Neural cell (in vitro differentiated cells): ENCODE data around the gene CLEC18A. TPM values are rescaled to one million over a fixed set of nuclear protein-coding genes. Genes with fewer than 3 reads are reported as not detected.
"Not testable (repeated sequence)": the region's sequence is repeated elsewhere in the genome, so short reads cannot be mapped to it uniquely, and the experiment has no call there.

ENCODE experiments used
- H2AFZ ChIP-seq: fragments of 200-600, 300-800 bp; sonication (generic), shearing (Covaris generic); 2 replicates; pipeline ENCODE4 v1.6.0; 2014; ENCODE audit warnings: low read depth, mild to moderate bottlenecking, antibody characterized with exemption, low read length, moderate library complexity
- H3F3A ChIP-seq: fragments of 200-600 bp; shearing (Covaris generic); 2 replicates; pipeline ENCODE4 v1.6.1; 2016; ENCODE audit warnings: mild to moderate bottlenecking, moderate library complexity, mixed read lengths, antibody characterized with exemption, low read length; ENCODE audit not compliant: insufficient read depth, poor library complexity, severe bottlenecking
- H3K27ac ChIP-seq: fragments of 200-600, 300-800 bp; sonication (generic), shearing (Covaris generic); 2 replicates; pipeline ENCODE4 v1.5.1; 2014; ENCODE audit warnings: mild to moderate bottlenecking, low read length, moderate library complexity
- H3K27me3 ChIP-seq: fragments of 300-800, 200-600 bp; sonication (generic), shearing (Covaris generic); 2 replicates; pipeline ENCODE4 v1.6.0; 2014; ENCODE audit warnings: mild to moderate bottlenecking, low read depth, low read length, moderate library complexity; ENCODE audit not compliant: insufficient read depth
- H3K36me3 ChIP-seq: fragments of 300-800, 200-600 bp; sonication (generic), shearing (Covaris generic); 2 replicates; pipeline ENCODE4 v1.5.1; 2014; ENCODE audit warnings: mild to moderate bottlenecking, antibody characterized with exemption, low read length, moderate library complexity; ENCODE audit not compliant: insufficient read depth
- H3K4me2 ChIP-seq: fragments of 300-800, 200-600 bp; sonication (generic), shearing (Covaris generic); 2 replicates; pipeline ENCODE4 v1.6.0; 2014; ENCODE audit warnings: mild to moderate bottlenecking, low read length
- H3K4me3 ChIP-seq: fragments of 300-800, 200-600 bp; sonication (generic), shearing (Covaris generic); 2 replicates; pipeline ENCODE4 v1.5.1; 2014; ENCODE audit warnings: mild to moderate bottlenecking, low read length, moderate library complexity
- H3K79me2 ChIP-seq: fragments of 200-600 bp; shearing (Covaris generic); replicated peaks from 2 replicates; pipeline ENCODE4 v1.6.0; 2014; ENCODE audit warnings: mild to moderate bottlenecking, low read length, moderate library complexity; ENCODE audit not compliant: insufficient read depth
- H3K9ac ChIP-seq: fragments of 300-800, 200-600 bp; sonication (generic), shearing (Covaris generic); 2 replicates; pipeline ENCODE4 v1.6.1; 2016; ENCODE audit warnings: mild to moderate bottlenecking, low read length, mixed read lengths
- H3K9me2 ChIP-seq: fragments of 200-600 bp; shearing (Covaris generic); 2 replicates; pipeline ENCODE4 v1.6.1; 2016; ENCODE audit warnings: mild to moderate bottlenecking, low read length, mixed read lengths; ENCODE audit not compliant: insufficient read depth
- H3K9me3 ChIP-seq: fragments of 200-600, 300-800 bp; sonication (generic), shearing (Covaris generic); 2 replicates; pipeline ENCODE4 v1.6.1; 2016; ENCODE audit warnings: mild to moderate bottlenecking, mixed run types, low read length, moderate library complexity, mixed read lengths
- H4K20me1 ChIP-seq: fragments of 200-600 bp; shearing (Covaris generic); 2 replicates; pipeline ENCODE4 v1.6.1; 2016; ENCODE audit warnings: mild to moderate bottlenecking, mixed run types; ENCODE audit not compliant: insufficient read depth
- polyA plus RNA-seq: library from polyadenylated mRNA; depleted of rRNA; stranded (reverse); fragments of >200 nt; gene quantifications from 2 replicates; pipeline ENCODE4 v1.2.3, GENCODE V29; 2014

CLEC18A gene
- polyA plus RNA-seq, 1 donor from 2014 or later: 2.0 TPM

- H3K9ac ChIP-seq, H3K9me3 ChIP-seq, H3K79me2 ChIP-seq, H3K9me2 ChIP-seq, H4K20me1 ChIP-seq, H3K36me3 ChIP-seq, H2AFZ ChIP-seq, H3F3A ChIP-seq, H3K4me2 ChIP-seq, H3K27ac ChIP-seq, H3K4me3 ChIP-seq, H3K27me3 ChIP-seq: not testable (repeated sequence)
Measured at GRCh38 chr16:69954241-69954640, 3.1 kb downstream of the CLEC18A start.

- not testable (repeated sequence) for H3K9me2 ChIP-seq, H3K4me3 ChIP-seq, H4K20me1 ChIP-seq, H3F3A ChIP-seq, H3K27me3 ChIP-seq, H3K36me3 ChIP-seq, H2AFZ ChIP-seq, H3K79me2 ChIP-seq, H3K27ac ChIP-seq, H3K4me2 ChIP-seq, H3K9me3 ChIP-seq, H3K9ac ChIP-seq
Measured at GRCh38 chr16:69963312-69963711, 12.2 kb downstream of the CLEC18A start.

GRCh38 chr16:69964960-69965660 lies 14.0 kb downstream of the CLEC18A start:
- not testable (repeated sequence) for H3K4me3 ChIP-seq, H3K4me2 ChIP-seq, H3K9me2 ChIP-seq, H3K27ac ChIP-seq, H3K9me3 ChIP-seq, H4K20me1 ChIP-seq, H3K36me3 ChIP-seq, H3K9ac ChIP-seq, H3K27me3 ChIP-seq, H3K79me2 ChIP-seq, H3F3A ChIP-seq, H2AFZ ChIP-seq

GRCh38 chr16:69965661-69966054 lies 14.5 kb downstream of the CLEC18A start:
- not testable (repeated sequence) for H3K79me2 ChIP-seq, H2AFZ ChIP-seq, H3K4me2 ChIP-seq, H3K9ac ChIP-seq, H3K4me3 ChIP-seq, H3K27ac ChIP-seq, H3F3A ChIP-seq, H3K9me2 ChIP-seq, H3K9me3 ChIP-seq, H4K20me1 ChIP-seq, H3K27me3 ChIP-seq, H3K36me3 ChIP-seq

- H4K20me1 ChIP-seq, H3K36me3 ChIP-seq, H3K9me2 ChIP-seq, H3K27me3 ChIP-seq, H3K4me2 ChIP-seq, H3K9ac ChIP-seq, H3K79me2 ChIP-seq, H3F3A ChIP-seq, H2AFZ ChIP-seq, H3K9me3 ChIP-seq, H3K27ac ChIP-seq, H3K4me3 ChIP-seq: not testable (repeated sequence)
Measured at GRCh38 chr16:69967688-69968087, 16.6 kb downstream of the CLEC18A start.

- not testable (repeated sequence) for H3K9me3 ChIP-seq, H3K9me2 ChIP-seq, H3K27ac ChIP-seq, H3K79me2 ChIP-seq, H4K20me1 ChIP-seq, H3K4me2 ChIP-seq, H3K4me3 ChIP-seq, H3K27me3 ChIP-seq, H3F3A ChIP-seq, H3K9ac ChIP-seq, H2AFZ ChIP-seq, H3K36me3 ChIP-seq
Measured at GRCh38 chr16:69968125-69968524, 17.0 kb downstream of the CLEC18A start.

GRCh38 chr16:69969657-69970056 lies 18.5 kb downstream of the CLEC18A start:
- not testable (repeated sequence) for H3F3A ChIP-seq, H2AFZ ChIP-seq, H3K9me3 ChIP-seq, H3K79me2 ChIP-seq, H3K36me3 ChIP-seq, H3K9ac ChIP-seq, H3K4me3 ChIP-seq, H3K27me3 ChIP-seq, H3K9me2 ChIP-seq, H3K27ac ChIP-seq, H4K20me1 ChIP-seq, H3K4me2 ChIP-seq

- not testable (repeated sequence) for H3K9me3 ChIP-seq, H3K36me3 ChIP-seq, H3K27ac ChIP-seq, H4K20me1 ChIP-seq, H3K27me3 ChIP-seq, H3K9ac ChIP-seq, H3F3A ChIP-seq, H3K4me3 ChIP-seq, H3K4me2 ChIP-seq, H2AFZ ChIP-seq, H3K9me2 ChIP-seq, H3K79me2 ChIP-seq
Measured at GRCh38 chr16:69972120-69972519, 21.0 kb downstream of the CLEC18A start.
